Osteocyte (in vitro differentiated cells): ENCODE results near the gene LRRK1. TPM values are rescaled to one million over a fixed set of nuclear protein-coding genes. Genes with fewer than 3 reads are reported as not detected.

Experiments used
- DNase-seq: peaks from one replicate; pipeline ENCODE4 v3.0.0; 2021; ENCODE audit warnings: mixed read lengths; ENCODE audit not compliant: unreplicated experiment; ENCODE audit errors: extremely low spot score
- H3K27ac Mint-ChIP-seq: one replicate; pipeline ENCODE4 v1.8.0; 2021; ENCODE audit warnings: mild to moderate bottlenecking, mixed read lengths; ENCODE audit not compliant: unreplicated experiment
- H3K27me3 Mint-ChIP-seq: one replicate; pipeline ENCODE4 v1.8.0; 2021; ENCODE audit warnings: mixed read lengths; ENCODE audit not compliant: unreplicated experiment
- H3K36me3 Mint-ChIP-seq: one replicate; pipeline ENCODE4 v1.8.0; 2021; ENCODE audit warnings: mixed read lengths; ENCODE audit not compliant: unreplicated experiment
- H3K4me1 Mint-ChIP-seq: one replicate; pipeline ENCODE4 v1.8.0; 2021; ENCODE audit warnings: mixed read lengths; ENCODE audit not compliant: unreplicated experiment
- H3K4me3 Mint-ChIP-seq: one replicate; pipeline ENCODE4 v1.8.0; 2021; ENCODE audit warnings: mild to moderate bottlenecking, moderate library complexity, mixed read lengths; ENCODE audit not compliant: unreplicated experiment
- H3K9me3 Mint-ChIP-seq: one replicate; pipeline ENCODE4 v1.8.0; 2021; ENCODE audit warnings: mixed read lengths; ENCODE audit not compliant: unreplicated experiment
- total RNA-seq: library from RNA; stranded (reverse); gene quantifications from 2 replicates; pipeline ENCODE4 v1.2.1, GENCODE V29; 2021
- TF ChIP-seq, protein P1 (sequence below): fragments of 200-600 bp; sonication (generic); IDR thresholded peaks from 2 replicates; pipeline ENCODE4 v1.5.0; 2021; ENCODE audit warnings: antibody characterized with exemption, mild to moderate bottlenecking, moderate library complexity

LRRK1 gene
- total RNA-seq, 1 donor from 2014 or later = 10.8 TPM

DNA sequence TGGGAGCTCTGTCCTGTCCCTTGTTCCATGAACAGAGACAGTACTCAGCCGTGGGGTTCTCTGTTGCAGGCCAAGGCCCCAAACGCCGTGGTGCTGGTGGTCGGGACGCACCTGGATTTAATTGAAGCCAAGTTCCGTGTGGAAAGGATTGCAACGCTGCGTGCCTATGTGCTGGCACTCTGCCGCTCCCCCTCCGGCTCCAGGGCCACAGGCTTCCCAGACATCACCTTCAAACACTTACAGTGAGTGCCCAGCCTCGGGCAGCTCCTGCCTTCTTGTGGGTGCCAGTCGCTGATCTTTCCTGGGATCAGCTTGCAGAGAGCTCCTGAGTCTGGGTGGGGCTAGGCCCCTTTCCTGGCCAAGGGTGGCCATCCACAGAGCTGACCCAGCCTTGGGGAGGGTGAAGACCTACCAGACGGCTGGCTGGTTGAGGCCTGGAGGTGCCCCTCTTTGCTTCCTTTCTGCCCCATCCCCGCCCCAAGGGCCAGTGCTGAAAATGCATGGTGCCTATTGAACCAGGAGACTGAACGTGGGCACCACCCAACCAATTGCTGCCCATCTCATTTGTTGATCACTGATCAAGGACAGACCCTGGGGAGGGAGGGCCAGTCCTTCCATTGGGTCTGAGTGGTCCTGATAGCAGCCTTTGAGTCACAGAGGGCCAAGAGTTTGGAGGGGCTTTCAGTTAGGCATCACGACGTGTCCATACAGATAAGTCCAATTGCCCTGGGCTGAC lies 106.9 kb downstream of the LRRK1 start:
- Mint-ChIP-seq H3K27me3 (no peaks in the 10 kb centered on the region), H3K36me3 (peaks cover 16% of the 10 kb centered on the region), H3K27ac (no peak overlapping the region), H3K4me1 (peaks cover 3% of the 10 kb centered on the region), H3K9me3 (no peaks in the 10 kb centered on the region), H3K4me3 (no peak overlapping the region)
- DNase-seq = peak; percentile 72
- TF ChIP-seq, protein P1, sequence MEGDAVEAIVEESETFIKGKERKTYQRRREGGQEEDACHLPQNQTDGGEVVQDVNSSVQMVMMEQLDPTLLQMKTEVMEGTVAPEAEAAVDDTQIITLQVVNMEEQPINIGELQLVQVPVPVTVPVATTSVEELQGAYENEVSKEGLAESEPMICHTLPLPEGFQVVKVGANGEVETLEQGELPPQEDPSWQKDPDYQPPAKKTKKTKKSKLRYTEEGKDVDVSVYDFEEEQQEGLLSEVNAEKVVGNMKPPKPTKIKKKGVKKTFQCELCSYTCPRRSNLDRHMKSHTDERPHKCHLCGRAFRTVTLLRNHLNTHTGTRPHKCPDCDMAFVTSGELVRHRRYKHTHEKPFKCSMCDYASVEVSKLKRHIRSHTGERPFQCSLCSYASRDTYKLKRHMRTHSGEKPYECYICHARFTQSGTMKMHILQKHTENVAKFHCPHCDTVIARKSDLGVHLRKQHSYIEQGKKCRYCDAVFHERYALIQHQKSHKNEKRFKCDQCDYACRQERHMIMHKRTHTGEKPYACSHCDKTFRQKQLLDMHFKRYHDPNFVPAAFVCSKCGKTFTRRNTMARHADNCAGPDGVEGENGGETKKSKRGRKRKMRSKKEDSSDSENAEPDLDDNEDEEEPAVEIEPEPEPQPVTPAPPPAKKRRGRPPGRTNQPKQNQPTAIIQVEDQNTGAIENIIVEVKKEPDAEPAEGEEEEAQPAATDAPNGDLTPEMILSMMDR = no peak

DNA sequence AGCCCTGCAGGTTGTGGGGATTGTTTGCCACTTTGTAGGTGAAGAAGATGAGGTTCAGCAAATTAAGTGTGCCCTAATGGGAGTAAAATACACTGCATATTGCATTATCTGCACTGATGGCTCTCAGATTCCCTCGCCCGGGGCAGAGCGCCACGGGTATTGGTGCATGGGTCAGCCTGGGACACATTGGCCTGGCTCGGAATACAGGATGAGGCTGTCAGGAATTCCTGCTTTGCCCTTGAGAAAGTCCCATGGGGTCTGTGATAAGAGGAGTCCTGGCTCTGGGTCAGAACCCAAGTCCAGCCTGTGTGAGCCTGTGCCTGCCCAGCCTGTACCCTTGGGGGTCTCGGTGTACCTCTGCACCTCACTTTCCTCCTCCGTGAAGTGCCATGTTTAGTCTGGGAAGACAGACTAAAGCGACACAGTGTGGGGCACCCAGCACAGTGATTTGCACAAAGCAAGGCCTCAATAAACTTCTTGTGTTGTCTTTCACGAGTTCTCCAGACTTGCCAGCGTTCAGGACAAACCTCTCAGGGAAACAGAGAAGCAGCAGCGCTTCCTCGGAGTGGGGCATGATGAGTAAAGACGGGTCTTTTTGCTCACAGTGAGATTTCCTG lies 107.6 kb downstream of the LRRK1 start:
- no peak overlapping the region for H3K4me3 Mint-ChIP-seq
- peaks cover 3% of the 10 kb centered on the region for H3K4me1 Mint-ChIP-seq
- H3K27ac Mint-ChIP-seq = no peak overlapping the region
- peak; percentile 70 for DNase-seq
- TF ChIP-seq, protein P1 = no peak
- no peaks in the 10 kb centered on the region for H3K9me3 Mint-ChIP-seq
- H3K36me3 Mint-ChIP-seq = peaks cover 15% of the 10 kb centered on the region
- H3K27me3 Mint-ChIP-seq = no peaks in the 10 kb centered on the region

DNA sequence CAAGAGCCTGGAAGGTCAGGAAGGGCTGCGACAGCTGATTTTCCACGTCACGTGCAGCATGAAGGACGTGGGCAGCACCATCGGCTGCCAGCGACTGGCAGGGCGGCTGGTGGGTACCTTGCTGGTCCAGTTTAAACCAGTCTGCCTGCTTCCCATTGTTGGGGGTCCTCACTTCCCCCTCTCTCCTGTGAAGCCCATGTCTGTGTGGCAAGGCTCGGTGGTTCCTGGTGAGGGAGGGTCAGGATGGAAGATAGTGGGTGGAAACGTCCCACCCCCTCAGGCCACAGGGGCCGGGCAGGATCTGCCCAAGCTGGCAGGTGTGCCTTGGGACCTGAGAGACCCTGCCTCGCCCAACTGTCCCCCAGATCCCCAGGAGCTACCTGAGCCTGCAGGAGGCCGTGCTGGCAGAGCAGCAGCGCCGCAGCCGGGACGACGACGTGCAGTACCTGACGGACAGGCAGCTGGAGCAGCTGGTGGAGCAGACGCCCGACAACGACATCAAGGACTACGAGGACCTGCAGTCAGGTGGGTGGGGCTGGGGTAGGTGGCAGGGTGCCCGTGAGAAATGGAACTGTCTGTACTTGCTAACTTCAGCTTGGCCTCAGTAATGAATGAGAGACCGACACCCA lies 108.2 kb downstream of the LRRK1 start:
- peak; percentile 84 for DNase-seq
- Mint-ChIP-seq H3K36me3 (peaks cover 17% of the 10 kb centered on the region), H3K27me3 (no peaks in the 10 kb centered on the region), H3K4me1 (peaks cover 3% of the 10 kb centered on the region), H3K9me3 (no peaks in the 10 kb centered on the region), H3K4me3 (no peak overlapping the region), H3K27ac (no peak overlapping the region)
- TF ChIP-seq, protein P1 = no peak

DNA sequence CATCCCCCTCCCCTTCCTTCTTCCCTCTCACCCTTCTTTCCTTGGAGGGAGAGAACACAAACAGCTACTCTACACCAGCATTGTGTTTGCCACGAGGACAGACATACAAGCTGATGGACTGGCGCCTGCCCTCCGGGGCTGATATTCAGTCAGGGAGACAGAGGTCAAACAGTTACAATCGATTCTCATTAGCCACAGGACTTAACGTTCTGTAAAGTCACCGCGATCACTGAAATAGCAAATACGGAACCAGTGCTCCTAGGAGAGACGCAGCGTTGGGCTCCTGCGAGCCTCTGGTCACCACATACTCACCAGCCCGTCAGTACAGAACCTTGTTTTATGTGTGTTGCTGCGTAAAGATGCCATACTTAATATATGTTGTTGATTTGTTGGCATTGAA lies 108.8 kb downstream of the LRRK1 start:
- H3K9me3 Mint-ChIP-seq = no peaks in the 10 kb centered on the region
- TF ChIP-seq, protein P1 = no peak
- no peak overlapping the region for H3K4me3 Mint-ChIP-seq
- no peaks in the 10 kb centered on the region for H3K27me3 Mint-ChIP-seq
- peak; percentile 56 for DNase-seq
- H3K4me1 Mint-ChIP-seq = peaks cover 3% of the 10 kb centered on the region
- peaks cover 20% of the 10 kb centered on the region for H3K36me3 Mint-ChIP-seq
- no peak overlapping the region for H3K27ac Mint-ChIP-seq

DNA sequence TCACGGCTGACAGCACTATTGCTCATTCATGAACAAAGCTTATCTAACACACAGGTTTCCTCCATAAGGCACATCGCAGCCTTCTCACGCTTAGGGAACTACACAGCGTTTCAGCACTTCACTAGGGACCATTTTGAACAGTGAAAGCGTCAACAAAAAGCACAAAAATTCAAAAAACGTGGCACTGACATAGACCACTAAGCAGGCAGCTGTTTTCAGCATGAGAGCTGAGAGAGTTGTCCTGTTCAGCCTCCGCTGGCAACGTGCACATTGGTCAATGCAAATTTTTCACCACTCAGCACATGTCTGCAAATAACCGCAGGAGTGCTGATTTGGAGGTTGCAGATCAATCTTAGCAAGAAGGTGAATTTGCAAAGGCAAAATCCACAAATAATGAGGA lies 109.2 kb downstream of the LRRK1 start:
- Mint-ChIP-seq H3K4me1 (peaks cover 3% of the 10 kb centered on the region), H3K27me3 (no peaks in the 10 kb centered on the region)
- TF ChIP-seq, protein P1 = no peak

More for the DNA sequence above, 109.2 kb downstream of the LRRK1 start:
- H3K4me3 Mint-ChIP-seq = no peak overlapping the region
- H3K27ac Mint-ChIP-seq = no peak overlapping the region
- no peak for DNase-seq
- H3K9me3 Mint-ChIP-seq = no peaks in the 10 kb centered on the region
- H3K36me3 Mint-ChIP-seq = peaks cover 22% of the 10 kb centered on the region
